Osteoblast (primary cell): ENCODE data around the gene KDM4F. TPM values are rescaled to one million over a fixed set of nuclear protein-coding genes. Genes with fewer than 3 reads are reported as not detected.

Source experiments
- DNase-seq: peaks from one replicate; pipeline ENCODE4 v3.0.0; 2011; ENCODE audit warnings: low spot score, mixed read lengths; ENCODE audit not compliant: insufficient read length; ENCODE audit errors: missing footprints
- H2AFZ ChIP-seq: 2 replicates; pipeline ENCODE4 v1.6.0; 2011; ENCODE audit warnings: mild to moderate bottlenecking, low read length
- H3K27ac ChIP-seq: 2 replicates; pipeline ENCODE4 v1.5.1; 2011; ENCODE audit warnings: mild to moderate bottlenecking, low read depth, low read length, moderate library complexity
- H3K27me3 ChIP-seq: 2 replicates; pipeline ENCODE4 v1.6.0; 2012; ENCODE audit warnings: mild to moderate bottlenecking, control low read depth, inconsistent platforms, low read length, moderate library complexity; ENCODE audit not compliant: insufficient read depth
- H3K36me3 ChIP-seq: 2 replicates; pipeline ENCODE4 v1.5.1; 2011; ENCODE audit warnings: mild to moderate bottlenecking, low read length, control low read depth, moderate library complexity; ENCODE audit not compliant: insufficient read depth
- H3K4me1 ChIP-seq: 2 replicates; pipeline ENCODE4 v1.5.1; 2011; ENCODE audit warnings: mild to moderate bottlenecking, low read length, control low read depth, moderate library complexity; ENCODE audit not compliant: insufficient read depth
- H3K4me2 ChIP-seq: 2 replicates; pipeline ENCODE4 v1.6.0; 2011; ENCODE audit warnings: mild to moderate bottlenecking, low read length; ENCODE audit not compliant: insufficient read depth
- H3K4me3 ChIP-seq: fragments of 200-600 bp; sonication (generic); 3 replicates; pipeline ENCODE4 v1.5.1; 2012; ENCODE audit warnings: mild to moderate bottlenecking, low read length, inconsistent platforms; ENCODE audit not compliant: insufficient read depth
- H3K79me2 ChIP-seq: 2 replicates; pipeline ENCODE4 v1.6.0; 2012; ENCODE audit warnings: mild to moderate bottlenecking, low read length, control low read depth, inconsistent platforms; ENCODE audit not compliant: insufficient read depth
- H3K9me3 ChIP-seq: 2 replicates; pipeline ENCODE4 v1.5.1; 2011; ENCODE audit warnings: low read depth, low read length, control low read depth
- H4K20me1 ChIP-seq: 2 replicates; pipeline ENCODE4 v1.6.0; 2012; ENCODE audit warnings: mild to moderate bottlenecking, low read length, control low read depth; ENCODE audit not compliant: insufficient read depth
- CTCF ChIP-seq: IDR thresholded peaks from 2 replicates; pipeline ENCODE4 v1.5.1; 2011; ENCODE audit warnings: mild to moderate bottlenecking, low read depth, low read length, moderate library complexity; ENCODE audit errors: extremely low read depth
- total RNA-seq: library from RNA; depleted of rRNA; stranded (reverse); fragments of >200 nt; gene quantifications from 2 replicates; pipeline ENCODE4 v1.2.3, GENCODE V29; 2012

The KDM4F gene
- total RNA-seq, 1 donor: not detected

GRCh38 chr11:95042239-95042638 is 7.0 kb upstream of the KDM4F start:
- Histone ChIP-seq H3K79me2 (no peaks in the 10 kb centered on the region), H2AFZ (no peak overlapping the region), H3K4me3 (no peak overlapping the region), H4K20me1 (no peaks in the 10 kb centered on the region), H3K4me2 (no peak overlapping the region), H3K36me3 (no peaks in the 10 kb centered on the region), H3K4me1 (no peaks in the 10 kb centered on the region), H3K27ac (no peak overlapping the region), H3K27me3 (peaks cover 39% of the 10 kb centered on the region), H3K9me3 (no peaks in the 10 kb centered on the region)
- TF ChIP-seq CTCF: no peak
- no peak for DNase-seq

GRCh38 chr11:95042906-95043305 is 6.3 kb upstream of the KDM4F start:
- no peak for TF ChIP-seq CTCF
- H3K36me3 ChIP-seq: no peaks in the 10 kb centered on the region
- H2AFZ ChIP-seq: no peak overlapping the region
- DNase-seq: no peak
- no peaks in the 10 kb centered on the region for H3K4me1 ChIP-seq
- H3K4me3 ChIP-seq: no peak overlapping the region
- no peak overlapping the region for H3K27ac ChIP-seq
- no peaks in the 10 kb centered on the region for H4K20me1 ChIP-seq
- no peaks in the 10 kb centered on the region for H3K79me2 ChIP-seq
- H3K4me2 ChIP-seq: no peak overlapping the region
- no peaks in the 10 kb centered on the region for H3K9me3 ChIP-seq
- H3K27me3 ChIP-seq: peaks cover 39% of the 10 kb centered on the region

- no peak for DNase-seq
- Histone ChIP-seq H3K4me1 (no peaks in the 10 kb centered on the region), H3K27ac (no peak overlapping the region), H3K36me3 (no peaks in the 10 kb centered on the region), H3K4me3 (no peak overlapping the region), H3K4me2 (no peak overlapping the region), H4K20me1 (no peaks in the 10 kb centered on the region), H3K79me2 (no peaks in the 10 kb centered on the region), H2AFZ (no peak overlapping the region), H3K9me3 (no peaks in the 10 kb centered on the region), H3K27me3 (peaks cover 46% of the 10 kb centered on the region)
- no peak for TF ChIP-seq CTCF
Measured at GRCh38 chr11:95044010-95044409, 5.2 kb upstream of the KDM4F start.

GRCh38 chr11:95045812-95046211 is 3.4 kb upstream of the KDM4F start:
- Histone ChIP-seq H3K27me3 (peaks cover 46% of the 10 kb centered on the region), H3K4me2 (no peak overlapping the region), H2AFZ (no peak overlapping the region), H4K20me1 (no peaks in the 10 kb centered on the region), H3K79me2 (no peaks in the 10 kb centered on the region), H3K4me1 (no peaks in the 10 kb centered on the region), H3K4me3 (no peak overlapping the region), H3K36me3 (no peaks in the 10 kb centered on the region), H3K9me3 (no peaks in the 10 kb centered on the region), H3K27ac (no peak overlapping the region)
- no peak for TF ChIP-seq CTCF
- DNase-seq: no peak
